Measurements from ENCODE around the gene EIF4EBP2. TPM values are rescaled to one million over a fixed set of nuclear protein-coding genes. Genes with fewer than 3 reads are reported as not detected.

The EIF4EBP2 gene
- total and polyA plus RNA-seq, 12 donors: 17.7 to 106 (median 70.1) TPM

- Histone ChIP-seq H3K4me3 (no peak overlapping the region), H3K27ac (peak overlapping the region in 2 of 5 donors; percentile 4 to 39), H3K4me1 (replicated peaks in 1 of 2) (peaks cover 20 to 22% of the 10 kb centered on the region in 2 donors), H3K36me3 (replicated peaks in 1 of 2) (no peaks in the 10 kb centered on the region), H3K27me3 (no peaks in the 10 kb centered on the region), H3K9me3 (replicated peaks in 1 of 3) (no peaks in the 10 kb centered on the region)
- DNase-seq: peak in 5 of 7 donors; percentile 38 to 64 (median 49)
- intact Hi-C loops (cut with DNase I): no loop called here
- TF ChIP-seq POLR2A (IDR thresholded peaks at IDR 0.05): no peak
- TF ChIP-seq, protein P1, sequence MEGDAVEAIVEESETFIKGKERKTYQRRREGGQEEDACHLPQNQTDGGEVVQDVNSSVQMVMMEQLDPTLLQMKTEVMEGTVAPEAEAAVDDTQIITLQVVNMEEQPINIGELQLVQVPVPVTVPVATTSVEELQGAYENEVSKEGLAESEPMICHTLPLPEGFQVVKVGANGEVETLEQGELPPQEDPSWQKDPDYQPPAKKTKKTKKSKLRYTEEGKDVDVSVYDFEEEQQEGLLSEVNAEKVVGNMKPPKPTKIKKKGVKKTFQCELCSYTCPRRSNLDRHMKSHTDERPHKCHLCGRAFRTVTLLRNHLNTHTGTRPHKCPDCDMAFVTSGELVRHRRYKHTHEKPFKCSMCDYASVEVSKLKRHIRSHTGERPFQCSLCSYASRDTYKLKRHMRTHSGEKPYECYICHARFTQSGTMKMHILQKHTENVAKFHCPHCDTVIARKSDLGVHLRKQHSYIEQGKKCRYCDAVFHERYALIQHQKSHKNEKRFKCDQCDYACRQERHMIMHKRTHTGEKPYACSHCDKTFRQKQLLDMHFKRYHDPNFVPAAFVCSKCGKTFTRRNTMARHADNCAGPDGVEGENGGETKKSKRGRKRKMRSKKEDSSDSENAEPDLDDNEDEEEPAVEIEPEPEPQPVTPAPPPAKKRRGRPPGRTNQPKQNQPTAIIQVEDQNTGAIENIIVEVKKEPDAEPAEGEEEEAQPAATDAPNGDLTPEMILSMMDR (IDR thresholded peaks at IDR 0.05): no peak
- WGBS, 4 donors: 34 to 38% (median 35%) methylated on average over 10 to 19 of the region's 19 CpGs
Observed at GRCh38 chr10:70459061-70459773, 55.3 kb downstream of the EIF4EBP2 start.

- Histone ChIP-seq H3K36me3 (replicated peaks in 1 of 2) (no peaks in the 10 kb centered on the region), H3K4me3 (no peak overlapping the region), H3K27ac (no peak overlapping the region), H3K9me3 (replicated peaks in 1 of 3) (no peaks in the 10 kb centered on the region), H3K4me1 (replicated peaks in 1 of 2) (peaks cover 20 to 22% of the 10 kb centered on the region in 2 donors), H3K27me3 (no peaks in the 10 kb centered on the region)
- TF ChIP-seq POLR2A (IDR thresholded peaks at IDR 0.05): no peak
- TF ChIP-seq, protein P1 (IDR thresholded peaks at IDR 0.05): no peak
- WGBS, 4 donors: 89 to 93% (median 89%) methylated on average over 28 to 29 of the region's 29 CpGs
- DNase-seq: no peak
- intact Hi-C loops (cut with DNase I): loop anchor here in 1 of 2 donors (2.0 kb wide), 1 partner anchor 85 kb away; no protein-coding TSS in a partner anchor
Observed at GRCh38 chr10:70459774-70460490, 56.0 kb downstream of the EIF4EBP2 start.

GRCh38 chr10:70461397-70462348, 57.7 kb downstream of the EIF4EBP2 start:
- Histone ChIP-seq H3K27ac (peak overlapping the region in 1 of 5 donors; percentile 38), H3K4me1 (replicated peaks in 1 of 2) (peaks cover 20 to 22% of the 10 kb centered on the region in 2 donors), H3K36me3 (replicated peaks in 1 of 2) (no peaks in the 10 kb centered on the region), H3K9me3 (replicated peaks in 1 of 3) (no peaks in the 10 kb centered on the region), H3K4me3 (no peak overlapping the region), H3K27me3 (no peaks in the 10 kb centered on the region)
- TF ChIP-seq, protein P1 (IDR thresholded peaks at IDR 0.05): peak; percentile 56 to 87 (median 80)
- TF ChIP-seq POLR2A (IDR thresholded peaks at IDR 0.05): no peak
- 46 to 50% (median 47%) methylated on average over 9 to 13 of the region's 13 CpGs for WGBS, 4 donors
- intact Hi-C loops (cut with DNase I): loop anchor here (2.0 kb wide), 2 partner anchors 81 to 83 kb away; no protein-coding TSS in a partner anchor
- DNase-seq: peak; percentile 48 to 79 (median 64)

All from adrenal gland (tissue), 12 donors.